Ishikawa (cell line): Measurements from ENCODE around the gene XRCC3.

Source experiments
- CEBPB ChIP-seq: IDR thresholded peaks from 2 replicates; pipeline ENCODE4 v1.6.1; 2012
- CREB1 ChIP-seq: IDR thresholded peaks from 2 replicates; pipeline ENCODE4 v1.6.1; 2012; ENCODE audit warnings: low read depth
- EGR1 ChIP-seq: IDR thresholded peaks from 2 replicates; pipeline ENCODE4 v1.6.1; 2012
- EP300 ChIP-seq: IDR thresholded peaks from 2 replicates; pipeline ENCODE4 v1.6.1; 2012; ENCODE audit warnings: borderline replicate concordance
- FOXM1 ChIP-seq: IDR thresholded peaks from 2 replicates; pipeline ENCODE4 v1.6.1; 2012; ENCODE audit warnings: low read depth, borderline replicate concordance
- MAX ChIP-seq: IDR thresholded peaks from 2 replicates; pipeline ENCODE4 v1.6.1; 2012
- NFIC ChIP-seq: IDR thresholded peaks from 2 replicates; pipeline ENCODE4 v1.6.1; 2012
- RAD21 ChIP-seq: IDR thresholded peaks from 2 replicates; pipeline ENCODE4 v1.6.1; 2012; ENCODE audit warnings: low read depth
- REST ChIP-seq: IDR thresholded peaks from 2 replicates; pipeline ENCODE4 v1.6.1; 2012; ENCODE audit warnings: low read depth, mild to moderate bottlenecking
- TAF1 ChIP-seq: IDR thresholded peaks from 2 replicates; pipeline ENCODE4 v1.6.1; 2012; ENCODE audit warnings: low read depth, mild to moderate bottlenecking
- TCF12 ChIP-seq: IDR thresholded peaks from 2 replicates; pipeline ENCODE4 v1.6.1; 2012; ENCODE audit warnings: low read depth
- TEAD4 ChIP-seq: IDR thresholded peaks from 2 replicates; pipeline ENCODE4 v1.6.1; 2012
- YY1 ChIP-seq: IDR thresholded peaks from 2 replicates; pipeline ENCODE4 v1.6.1; 2012; ENCODE audit warnings: low read depth
- ZBTB7A ChIP-seq: IDR thresholded peaks from 2 replicates; pipeline ENCODE4 v1.6.1; 2012; ENCODE audit warnings: low read depth
- TF ChIP-seq, protein P1 (sequence below): IDR thresholded peaks from 2 replicates; pipeline ENCODE4 v1.6.1; 2012

Gene XRCC3

DNA sequence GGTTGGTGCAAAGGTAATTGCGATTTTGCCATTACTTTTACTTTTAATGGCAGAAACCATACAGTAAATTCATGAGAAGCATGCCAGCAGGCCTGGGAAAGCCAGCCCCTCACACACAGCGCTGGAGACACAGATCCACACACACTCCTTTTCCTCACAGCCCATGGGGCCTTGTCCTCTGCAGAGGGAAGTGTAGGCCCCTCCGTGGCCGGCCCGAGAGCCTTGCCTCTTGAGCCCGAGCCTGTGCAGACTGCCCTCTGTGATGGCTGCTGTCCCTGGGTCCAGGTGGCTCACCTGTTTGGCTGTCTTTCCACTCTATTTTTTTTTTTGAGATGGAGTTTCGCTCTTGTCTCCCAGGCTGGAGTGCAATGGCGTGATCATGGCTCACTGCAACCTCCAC lies 39.3 kb downstream of the XRCC3 start:
- TF ChIP-seq ZBTB7A (no peak), YY1 (no peak), EP300 (no peak)

DNA sequence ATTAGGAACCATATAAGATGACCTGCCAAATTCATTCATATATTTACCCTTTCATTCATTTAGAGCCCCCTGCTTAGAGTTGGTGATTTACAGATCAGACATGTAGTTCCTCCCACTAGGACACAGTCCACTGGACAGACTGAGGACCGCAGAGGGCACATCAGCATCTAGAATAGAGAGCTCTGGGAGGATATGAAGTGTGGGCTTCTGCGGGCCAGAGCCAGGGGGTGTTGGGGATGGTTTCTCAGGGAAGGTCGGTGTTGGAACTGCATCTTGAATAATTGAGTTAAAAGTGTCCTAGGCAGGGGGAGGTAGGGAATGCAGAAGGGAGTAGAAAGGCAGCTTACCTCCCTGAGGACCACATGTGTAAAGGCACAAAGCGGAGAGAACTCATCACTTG lies 43.3 kb downstream of the XRCC3 start:
- TF ChIP-seq YY1 (no peak), CREB1 (no peak)

DNA sequence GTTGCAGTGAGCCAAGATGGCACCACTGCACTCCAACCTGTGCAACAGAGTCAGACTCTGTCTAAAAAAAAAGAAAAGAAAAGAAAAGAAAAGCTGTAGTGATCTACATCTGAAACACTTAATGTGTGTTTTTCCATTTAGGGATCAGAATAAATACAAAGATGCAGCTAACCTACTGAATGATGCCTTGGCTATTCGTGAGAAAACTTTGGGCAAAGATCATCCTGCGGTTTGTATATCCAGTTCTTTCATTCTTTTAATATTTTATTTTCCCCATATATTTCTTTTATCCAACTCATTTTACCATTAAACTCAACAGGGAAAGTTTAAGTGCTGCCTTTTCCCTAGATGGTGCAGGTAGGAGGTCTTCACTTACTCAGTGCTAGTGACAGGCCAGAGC lies 45.9 kb downstream of the XRCC3 start:
- TF ChIP-seq NFIC (no peak), RAD21 (no peak), EP300 (no peak), MAX (no peak), REST (no peak), FOXM1 (no peak), EGR1 (no peak), TAF1 (no peak), TEAD4 (no peak), CREB1 (no peak)

- TF ChIP-seq TAF1: no peak
- no peak for TF ChIP-seq FOXM1
- no peak for TF ChIP-seq TCF12
- no peak for TF ChIP-seq YY1
- no peak for TF ChIP-seq MAX
- no peak for TF ChIP-seq CREB1
- no peak for TF ChIP-seq EP300
- TF ChIP-seq REST: no peak
- TF ChIP-seq, protein P1, sequence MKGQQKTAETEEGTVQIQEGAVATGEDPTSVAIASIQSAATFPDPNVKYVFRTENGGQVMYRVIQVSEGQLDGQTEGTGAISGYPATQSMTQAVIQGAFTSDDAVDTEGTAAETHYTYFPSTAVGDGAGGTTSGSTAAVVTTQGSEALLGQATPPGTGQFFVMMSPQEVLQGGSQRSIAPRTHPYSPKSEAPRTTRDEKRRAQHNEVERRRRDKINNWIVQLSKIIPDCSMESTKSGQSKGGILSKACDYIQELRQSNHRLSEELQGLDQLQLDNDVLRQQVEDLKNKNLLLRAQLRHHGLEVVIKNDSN: no peak
- TF ChIP-seq ZBTB7A: no peak
- no peak for TF ChIP-seq TEAD4
- TF ChIP-seq CEBPB: no peak
- no peak for TF ChIP-seq EGR1
- TF ChIP-seq RAD21: no peak
- TF ChIP-seq NFIC: no peak
These were observed 47.1 kb downstream of the XRCC3 start for GRCh38 chr14:103668117-103668516.

DNA sequence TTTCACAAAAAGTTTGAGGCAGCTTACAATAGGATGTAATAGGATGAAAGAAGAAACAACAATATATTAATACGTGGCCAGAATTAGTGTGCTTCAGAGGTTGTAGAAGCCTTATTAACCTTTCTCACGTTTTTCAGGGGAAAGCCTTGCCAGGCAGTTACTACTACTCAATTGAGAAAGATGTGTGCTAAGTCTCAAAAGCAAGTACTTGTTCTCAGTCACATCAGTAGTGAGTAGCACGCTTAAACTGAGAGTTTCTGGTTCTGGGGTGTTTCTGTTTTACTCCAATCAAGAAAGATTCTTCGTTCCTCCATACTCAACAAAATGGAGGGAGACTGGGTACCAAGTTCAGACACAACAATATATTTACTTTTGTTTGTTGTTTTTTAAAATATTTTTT lies 47.6 kb downstream of the XRCC3 start:
- no peak for TF ChIP-seq CEBPB
- TF ChIP-seq REST: no peak
- TF ChIP-seq, protein P1: no peak
- no peak for TF ChIP-seq TAF1
- TF ChIP-seq MAX: no peak

DNA sequence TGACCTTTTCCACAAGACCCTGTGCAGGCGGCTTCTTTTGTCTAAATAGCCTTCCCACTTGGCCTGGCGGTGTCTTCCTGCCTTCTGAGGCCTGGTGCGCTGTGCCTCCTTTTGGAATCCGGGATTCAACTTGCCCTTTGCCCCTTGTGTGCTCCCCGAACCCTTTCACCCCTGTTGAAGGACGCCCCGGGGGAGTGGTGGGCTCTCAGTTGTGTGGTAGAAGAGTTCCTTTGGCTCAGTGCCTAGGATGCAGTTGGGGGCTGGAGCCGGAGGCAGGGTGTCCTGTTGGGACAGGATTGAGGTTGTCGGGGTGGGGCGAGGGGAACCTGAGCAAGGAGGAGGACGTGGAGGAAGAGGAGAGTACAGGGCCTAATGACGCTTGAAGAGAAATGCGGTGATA lies 51.7 kb downstream of the XRCC3 start:
- TF ChIP-seq EGR1 (no peak), EP300 (no peak), NFIC (no peak), ZBTB7A (no peak), FOXM1 (no peak), YY1 (no peak)
- TF ChIP-seq, protein P1: no peak
